ENCODE results near the gene SERPINB6.

DNA sequence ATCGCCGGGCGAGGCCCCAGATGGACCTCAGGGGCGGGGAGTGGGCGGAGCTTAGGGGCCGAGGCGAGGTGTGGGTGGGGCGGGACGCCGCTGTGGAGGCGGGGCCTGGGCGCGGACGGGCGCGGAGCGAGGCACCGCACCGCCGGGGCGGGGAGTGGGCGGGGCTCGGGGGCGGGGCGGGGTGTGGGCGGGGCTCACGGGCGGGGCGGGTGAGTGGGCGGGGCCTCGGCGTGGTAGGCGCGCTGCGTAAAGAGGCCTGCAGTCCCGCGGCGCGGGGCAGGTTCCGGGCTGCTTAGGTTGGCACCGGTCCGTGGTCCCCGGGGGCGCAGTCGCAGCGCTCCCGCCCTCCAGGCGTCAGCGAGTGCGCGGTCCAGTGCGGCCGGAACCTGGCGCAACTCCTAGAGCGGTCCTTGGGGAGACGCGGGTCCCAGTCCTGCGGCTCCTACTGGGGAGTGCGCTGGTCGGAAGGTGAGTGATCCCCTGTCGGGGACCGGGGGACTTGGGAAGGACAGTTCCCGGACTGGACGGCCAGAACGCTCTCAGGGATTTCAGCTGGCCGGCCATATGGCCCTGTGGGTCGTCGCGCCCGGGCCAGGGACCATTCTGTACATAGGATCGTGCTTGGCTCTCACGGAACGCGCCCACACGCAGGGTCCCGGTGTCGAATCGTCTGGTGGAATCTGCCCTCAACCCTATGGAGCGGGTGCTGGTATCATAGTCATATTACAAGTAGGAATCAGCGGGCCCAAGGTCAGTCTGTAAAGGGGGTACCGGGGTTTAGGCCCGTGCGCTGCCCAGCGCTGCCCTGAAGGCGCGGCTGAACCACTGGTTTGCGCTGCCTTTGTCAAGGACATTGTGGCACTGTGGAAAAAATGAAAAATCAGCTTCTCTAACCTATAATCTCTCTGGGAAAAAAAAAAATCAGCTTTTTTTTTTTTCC is 28.5 kb upstream of the SERPINB6 start, which contains the start of gene NQO2:
- TF ChIP-seq, protein P1, sequence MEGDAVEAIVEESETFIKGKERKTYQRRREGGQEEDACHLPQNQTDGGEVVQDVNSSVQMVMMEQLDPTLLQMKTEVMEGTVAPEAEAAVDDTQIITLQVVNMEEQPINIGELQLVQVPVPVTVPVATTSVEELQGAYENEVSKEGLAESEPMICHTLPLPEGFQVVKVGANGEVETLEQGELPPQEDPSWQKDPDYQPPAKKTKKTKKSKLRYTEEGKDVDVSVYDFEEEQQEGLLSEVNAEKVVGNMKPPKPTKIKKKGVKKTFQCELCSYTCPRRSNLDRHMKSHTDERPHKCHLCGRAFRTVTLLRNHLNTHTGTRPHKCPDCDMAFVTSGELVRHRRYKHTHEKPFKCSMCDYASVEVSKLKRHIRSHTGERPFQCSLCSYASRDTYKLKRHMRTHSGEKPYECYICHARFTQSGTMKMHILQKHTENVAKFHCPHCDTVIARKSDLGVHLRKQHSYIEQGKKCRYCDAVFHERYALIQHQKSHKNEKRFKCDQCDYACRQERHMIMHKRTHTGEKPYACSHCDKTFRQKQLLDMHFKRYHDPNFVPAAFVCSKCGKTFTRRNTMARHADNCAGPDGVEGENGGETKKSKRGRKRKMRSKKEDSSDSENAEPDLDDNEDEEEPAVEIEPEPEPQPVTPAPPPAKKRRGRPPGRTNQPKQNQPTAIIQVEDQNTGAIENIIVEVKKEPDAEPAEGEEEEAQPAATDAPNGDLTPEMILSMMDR (IDR thresholded peaks at IDR 0.05): no peak
- TF ChIP-seq POLR2AphosphoS5 (IDR thresholded peaks at IDR 0.05; ENCODE audit: insufficient read depth in 1 of 2, low read depth in 1 of 2) (peak in 1 of 2 donors; percentile 97), POLR2A (IDR thresholded peaks at IDR 0.05) (peak; percentile 40 to 94)
